ENCODE measurements around the gene TMPO. TPM values are rescaled to one million over a fixed set of nuclear protein-coding genes. Genes with fewer than 3 reads are reported as not detected.

TMPO gene
- total RNA-seq, 1 experiment from 2014 or later, result 202 TPM

DNA sequence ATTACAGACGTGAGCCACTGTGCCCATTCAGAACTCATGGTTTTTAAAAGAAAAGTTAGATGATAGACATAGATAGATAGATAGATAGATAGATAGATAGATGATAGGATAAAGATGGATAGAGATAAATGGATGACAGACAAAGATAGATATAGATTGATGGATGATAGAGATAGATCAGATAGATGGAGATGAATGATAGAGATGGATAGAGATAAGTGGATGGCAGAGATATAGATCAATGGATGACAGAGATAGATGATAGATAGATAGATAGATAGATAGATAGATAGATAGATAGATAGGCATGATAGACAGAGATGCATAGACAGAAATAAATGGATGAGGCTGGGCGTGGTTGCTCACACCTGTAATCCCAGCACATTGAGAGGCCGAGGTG lies 64.4 kb downstream of the TMPO start:
- Mint-ChIP-seq H3K4me1 (no peaks in the 10 kb centered on the region), H3K27me3 (ENCODE audit: low read depth) (no peaks in the 10 kb centered on the region; the same call in 1 of the 2 replicates), H3K27ac (no peak overlapping the region), H3K36me3 (ENCODE audit: insufficient read depth in 1 of 3, low read depth in 3 of 3) (no peaks in the 10 kb centered on the region), H3K9me3 (no peaks in the 10 kb centered on the region), H3K4me3 (no peak overlapping the region)
- H3K4ac ChIP-seq (ENCODE audit: low read depth, low read length), result no peak overlapping the region
- H3K79me1 ChIP-seq (ENCODE audit: insufficient read depth, low read depth, low read length, poor library complexity, severe bottlenecking), result no peaks in the 10 kb centered on the region
- H3K27ac ChIP-seq (ENCODE audit: insufficient read length, low read depth, low read length), result no peak overlapping the region
- no peaks in the 10 kb centered on the region for H3K9me3 ChIP-seq (ENCODE audit: control insufficient read depth, low read depth, low read length)
- H3K9ac ChIP-seq (ENCODE audit: extremely low read depth, insufficient read length, low read length), result no peak overlapping the region
- H4K91ac ChIP-seq (ENCODE audit: insufficient read length, low read depth, low read length), result no peak overlapping the region
- no peak overlapping the region for H4K8ac ChIP-seq (replicated peaks; ENCODE audit: insufficient read length, low read depth, low read length)
- no peaks in the 10 kb centered on the region for H3K79me2 ChIP-seq (ENCODE audit: insufficient read depth, low read length)
- no peaks in the 10 kb centered on the region for H4K20me1 ChIP-seq (ENCODE audit: control insufficient read depth, insufficient read depth, insufficient read length)
- H3K56ac ChIP-seq (ENCODE audit: insufficient read length, low read depth, low read length), result no peak overlapping the region
- no peak overlapping the region for H2BK5ac ChIP-seq (ENCODE audit: insufficient read length, low read length)
- no peaks in the 10 kb centered on the region; the same call in 1 of the 2 replicates for H3K27me3 ChIP-seq (ENCODE audit: insufficient read depth, low read length)
- H3K23ac ChIP-seq (ENCODE audit: insufficient read length, low read depth, low read length), result no peak overlapping the region
- WGBS (ENCODE audit: extremely low coverage, insufficient read length, low lambda C conversion rate), result no CpG with 5 or more reads among the region's 3 CpGs
- no peak overlapping the region for H4K5ac ChIP-seq (ENCODE audit: insufficient read length, low read depth, low read length)
- H3K4me1 ChIP-seq (ENCODE audit: insufficient read depth, low read length), result no peaks in the 10 kb centered on the region
- no peak overlapping the region for H3T11ph ChIP-seq (ENCODE audit: low read length)
- H3K18ac ChIP-seq (ENCODE audit: insufficient read length, low read depth, low read length), result no peak overlapping the region
- H2BK120ac ChIP-seq (ENCODE audit: low read depth, low read length, poor library complexity, severe bottlenecking), result no peak overlapping the region
- H2BK20ac ChIP-seq (ENCODE audit: low read depth, low read length, poor library complexity, severe bottlenecking), result no peak overlapping the region
- H2BK12ac ChIP-seq (ENCODE audit: insufficient read length, low read depth, low read length), result no peak overlapping the region
- TF ChIP-seq, protein P1, sequence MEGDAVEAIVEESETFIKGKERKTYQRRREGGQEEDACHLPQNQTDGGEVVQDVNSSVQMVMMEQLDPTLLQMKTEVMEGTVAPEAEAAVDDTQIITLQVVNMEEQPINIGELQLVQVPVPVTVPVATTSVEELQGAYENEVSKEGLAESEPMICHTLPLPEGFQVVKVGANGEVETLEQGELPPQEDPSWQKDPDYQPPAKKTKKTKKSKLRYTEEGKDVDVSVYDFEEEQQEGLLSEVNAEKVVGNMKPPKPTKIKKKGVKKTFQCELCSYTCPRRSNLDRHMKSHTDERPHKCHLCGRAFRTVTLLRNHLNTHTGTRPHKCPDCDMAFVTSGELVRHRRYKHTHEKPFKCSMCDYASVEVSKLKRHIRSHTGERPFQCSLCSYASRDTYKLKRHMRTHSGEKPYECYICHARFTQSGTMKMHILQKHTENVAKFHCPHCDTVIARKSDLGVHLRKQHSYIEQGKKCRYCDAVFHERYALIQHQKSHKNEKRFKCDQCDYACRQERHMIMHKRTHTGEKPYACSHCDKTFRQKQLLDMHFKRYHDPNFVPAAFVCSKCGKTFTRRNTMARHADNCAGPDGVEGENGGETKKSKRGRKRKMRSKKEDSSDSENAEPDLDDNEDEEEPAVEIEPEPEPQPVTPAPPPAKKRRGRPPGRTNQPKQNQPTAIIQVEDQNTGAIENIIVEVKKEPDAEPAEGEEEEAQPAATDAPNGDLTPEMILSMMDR (conservative IDR thresholded peaks at IDR 0.05), result no peak
- no peak overlapping the region for H3K14ac ChIP-seq (ENCODE audit: insufficient read depth, low read length)
- no peaks in the 10 kb centered on the region for H3K23me2 ChIP-seq (ENCODE audit: insufficient read length, low read depth, low read length, poor library complexity, severe bottlenecking)
- no peak overlapping the region for H2AFZ ChIP-seq (ENCODE audit: low read length)
- H3K4me2 ChIP-seq (ENCODE audit: insufficient read depth, insufficient read length, low read length), result no peak overlapping the region
- DNase-seq, result no peak
- no peak overlapping the region for H2AK5ac ChIP-seq (ENCODE audit: insufficient read length, low read length)
- H2BK15ac ChIP-seq (ENCODE audit: low read depth, low read length), result no peak overlapping the region
